SHP77 (cell line): ENCODE results near the gene MPV17.

ENCODE experiments used
- DNase-seq, 2 experiments: peaks; one replicate each; lab custom pipeline; 2025; lab: John Stamatoyannopoulos, UW

Gene MPV17

DNA sequence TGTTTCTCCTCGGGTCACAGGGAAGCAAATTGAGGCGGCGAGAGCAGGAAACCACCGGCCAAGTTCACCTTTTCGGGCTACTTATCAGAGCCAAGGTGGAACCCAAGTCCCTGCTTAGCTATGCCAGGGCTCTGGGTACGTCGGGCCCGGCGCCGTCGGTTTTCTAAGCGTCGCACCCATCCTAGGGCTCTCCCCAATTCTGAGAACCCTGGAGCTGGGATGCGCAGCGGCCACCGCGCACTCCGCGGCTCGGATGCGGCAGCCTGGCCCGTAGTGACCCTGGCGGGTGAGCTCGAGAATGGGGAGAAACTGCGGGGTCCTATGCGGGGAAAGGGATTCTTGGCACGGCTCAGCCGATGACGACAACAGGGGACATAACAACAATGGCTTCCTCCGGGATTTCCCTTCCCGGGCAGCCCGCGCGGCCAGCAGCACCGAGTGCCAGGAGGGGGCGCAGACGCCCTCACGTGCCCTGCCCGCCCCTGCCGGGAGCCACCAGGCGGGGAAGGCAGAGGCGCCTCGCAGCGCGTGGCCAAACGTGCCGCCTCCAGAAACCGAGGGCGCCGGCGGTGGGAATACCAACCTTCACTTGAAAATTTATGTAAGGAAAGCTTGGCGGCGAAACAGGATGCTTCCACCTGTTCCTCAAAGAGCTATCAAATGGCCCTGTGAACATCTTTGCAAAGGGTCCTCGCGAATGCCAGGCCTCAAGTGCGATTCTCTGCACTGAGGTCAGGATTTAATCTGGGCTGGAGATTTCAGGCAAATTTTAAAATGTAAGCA, 58.0 kb downstream of the MPV17 start:
- DNase-seq, result peak; percentile 71 to 85

DNA sequence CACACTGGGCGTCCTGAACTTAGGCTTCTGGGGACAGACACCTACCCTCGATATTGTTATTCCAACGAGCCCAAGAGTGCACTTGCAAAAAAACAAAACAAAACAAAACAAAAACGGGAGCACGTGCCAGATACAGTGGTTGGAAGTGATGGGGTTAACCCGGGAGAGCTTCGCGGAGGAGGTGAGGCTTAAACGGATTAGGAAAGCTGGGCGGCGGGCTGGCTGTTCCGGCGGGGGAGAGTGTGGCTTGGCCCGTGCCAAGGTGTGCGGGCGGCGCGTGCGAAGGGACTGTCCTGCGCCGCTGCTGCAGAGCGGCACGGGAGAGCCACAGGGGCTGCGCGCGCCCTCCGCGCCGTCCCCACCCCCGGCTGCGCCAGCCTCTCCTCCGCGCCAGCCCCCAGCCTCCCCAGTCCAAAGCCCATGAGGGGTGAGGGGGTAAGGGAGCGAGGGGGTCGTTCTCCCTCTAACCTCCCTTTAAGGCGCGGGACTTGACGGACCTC, 58.6 kb downstream of the MPV17 start:
- no peak for DNase-seq

GRCh38 chr2:27263287-27264252, 59.3 kb downstream of the MPV17 start:
- no peak for DNase-seq

GRCh38 chr2:27262379-27263286, 60.3 kb downstream of the MPV17 start, which contains the start of gene SLC30A3:
Gene SLC30A3 (minus strand): TSS chr2:27263047. CDS start chr2:27262906, 141 bp downstream.
- DNase-seq, result no peak

- no peak for DNase-seq
Observed at GRCh38 chr2:27261926-27262298, 61.0 kb downstream of the MPV17 start.

DNA sequence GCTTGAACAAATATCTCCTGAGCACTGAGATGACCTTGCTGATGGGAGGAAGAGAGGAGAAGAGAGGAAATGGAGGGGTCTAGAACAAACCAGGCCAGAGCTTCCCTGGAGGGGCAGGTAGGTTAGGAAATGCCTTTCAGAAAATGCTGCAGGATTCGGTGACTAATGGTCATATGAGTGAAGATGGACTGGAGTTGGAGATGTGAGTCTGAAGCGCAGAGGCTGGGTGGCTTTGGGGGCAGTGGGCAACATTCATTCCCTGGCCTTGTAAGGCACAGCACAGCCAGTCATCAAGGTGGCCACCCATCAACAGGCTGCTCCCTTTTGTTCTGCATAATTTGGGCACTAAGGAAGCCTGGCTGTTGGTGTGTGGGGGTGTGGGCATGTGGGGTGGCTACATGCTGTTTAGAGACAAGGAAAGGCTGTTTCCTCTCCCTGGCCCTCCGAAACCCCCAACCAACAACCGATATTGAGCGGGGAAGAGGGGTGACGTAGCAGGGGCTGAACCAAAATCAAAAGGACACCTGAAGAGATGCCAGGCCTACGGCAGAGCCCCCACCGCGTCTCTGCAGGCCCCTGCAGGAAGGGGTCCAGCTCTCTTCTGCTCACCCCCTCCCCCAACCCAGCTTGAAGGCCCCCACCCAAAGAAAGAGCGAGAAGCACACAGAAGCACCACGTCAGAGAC, 61.5 kb downstream of the MPV17 start:
- no peak for DNase-seq
